A204.1 (cell line): Measurements from ENCODE around the gene PRDM16.

ENCODE experiments used
- FAIRE-seq: peaks from 2 replicates; lab custom pipeline; 2012; peaks lifted over from hg19 to GRCh38; lab: Jason Lieb, UNC

PRDM16 gene

GRCh38 chr1:3465935-3466321 is 396.9 kb downstream of the PRDM16 start:
- FAIRE-seq, result no peak

- no peak for FAIRE-seq
These were observed 397.5 kb downstream of the PRDM16 start for GRCh38 chr1:3466366-3467075.

- FAIRE-seq, result no peak
These were observed 398.4 kb downstream of the PRDM16 start for GRCh38 chr1:3467096-3468036.

GRCh38 chr1:3468236-3469103 is 399.5 kb downstream of the PRDM16 start:
- no peak for FAIRE-seq

- FAIRE-seq, result no peak
These were observed 400.3 kb downstream of the PRDM16 start for GRCh38 chr1:3469104-3469848.

GRCh38 chr1:3469849-3470649 is 401.0 kb downstream of the PRDM16 start:
- FAIRE-seq, result no peak

- FAIRE-seq, result no peak
These were observed 401.8 kb downstream of the PRDM16 start for GRCh38 chr1:3470650-3471355.

- FAIRE-seq, result no peak
These were observed 402.5 kb downstream of the PRDM16 start for GRCh38 chr1:3471356-3472087.

- FAIRE-seq, result no peak
These were observed 403.3 kb downstream of the PRDM16 start for GRCh38 chr1:3472088-3472850.

- FAIRE-seq, result no peak
These were observed 403.9 kb downstream of the PRDM16 start for GRCh38 chr1:3472906-3473305.

- no peak for FAIRE-seq
These were observed 404.4 kb downstream of the PRDM16 start for GRCh38 chr1:3473381-3473844.

- no peak for FAIRE-seq
These were observed 405.0 kb downstream of the PRDM16 start for GRCh38 chr1:3474016-3474415.

- FAIRE-seq, result no peak
These were observed 405.4 kb downstream of the PRDM16 start for GRCh38 chr1:3474421-3474820.

GRCh38 chr1:3475839-3476573 is 407.0 kb downstream of the PRDM16 start:
- FAIRE-seq, result no peak

GRCh38 chr1:3476666-3477065 is 407.7 kb downstream of the PRDM16 start:
- no peak for FAIRE-seq

- no peak for FAIRE-seq
These were observed 408.4 kb downstream of the PRDM16 start for GRCh38 chr1:3477241-3477995.

- FAIRE-seq, result no peak
These were observed 409.2 kb downstream of the PRDM16 start for GRCh38 chr1:3478187-3478586.
